NCI-H1694 (cell line): Measurements from ENCODE around the gene PRKG1.

ENCODE experiments used
- DNase-seq: peaks from one replicate; lab custom pipeline; 2025; lab: John Stamatoyannopoulos, UW

Gene PRKG1

DNA sequence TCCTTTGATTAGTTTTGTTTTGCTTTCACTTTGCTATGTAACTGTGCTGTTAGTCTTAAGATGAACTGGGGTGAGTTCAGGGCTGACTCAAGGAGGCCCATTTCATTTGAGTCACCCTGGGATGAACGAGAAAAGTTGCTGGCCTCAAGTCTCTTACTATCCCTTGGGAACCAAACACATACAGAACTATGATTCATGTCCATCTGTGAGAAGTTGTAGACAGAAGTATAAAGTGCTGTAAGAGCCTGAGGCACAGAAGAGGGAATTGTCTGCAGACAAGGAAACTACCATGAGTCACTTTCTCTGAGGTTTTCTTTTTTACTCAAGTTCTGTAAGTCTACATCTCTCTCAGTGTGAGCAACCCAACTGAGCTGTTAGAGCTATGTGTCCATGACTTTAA, 805.0 kb downstream of the PRKG1 start:
- no peak for DNase-seq

DNA sequence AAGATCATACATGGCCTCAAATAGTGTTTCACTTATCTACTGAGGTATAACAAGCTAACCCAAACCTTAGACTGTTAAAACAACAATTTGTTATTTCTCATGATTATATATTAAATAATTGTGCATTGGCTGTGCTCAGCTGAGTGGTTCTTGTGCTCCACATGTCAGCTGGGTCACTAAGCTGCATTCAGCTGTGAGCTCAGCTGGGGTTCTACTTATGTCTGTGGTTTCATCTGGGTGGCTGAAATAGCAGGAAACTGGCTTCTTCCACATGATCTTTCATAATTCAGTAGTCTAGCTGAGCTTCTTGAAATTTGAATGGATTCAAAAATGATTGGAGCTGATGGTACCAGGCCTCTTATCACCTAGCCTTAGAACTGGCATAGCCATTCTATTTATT, 806.9 kb downstream of the PRKG1 start:
- no peak for DNase-seq

DNA sequence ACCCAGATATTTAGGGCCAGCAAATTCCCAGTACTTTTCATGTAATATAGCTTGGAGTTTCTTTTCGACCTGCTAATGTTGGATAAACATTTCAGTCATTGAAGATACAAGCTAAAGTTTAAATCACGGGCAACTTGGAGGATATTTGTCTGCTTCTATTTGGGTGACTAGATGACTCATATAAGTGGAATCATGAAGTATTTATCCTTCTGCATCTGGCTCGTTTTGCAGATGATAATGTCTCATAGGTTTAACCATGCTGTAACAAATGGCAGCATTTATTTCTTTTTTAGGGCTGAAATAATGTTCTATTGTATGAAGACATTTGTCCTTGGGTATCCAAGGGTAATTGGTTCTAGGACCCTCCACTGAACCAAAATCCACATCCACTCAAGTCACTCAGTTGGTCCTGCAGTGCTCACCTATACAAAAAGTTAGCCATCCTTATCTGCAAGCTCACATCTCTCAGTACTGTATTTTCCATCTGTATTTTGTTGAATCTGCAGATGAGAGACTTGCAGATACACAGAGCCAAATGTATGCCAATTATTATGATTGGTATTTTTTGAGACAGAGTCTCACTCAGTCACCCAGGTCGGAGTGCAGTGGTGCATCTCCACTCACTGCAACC, 812.3 kb downstream of the PRKG1 start:
- no peak for DNase-seq

DNA sequence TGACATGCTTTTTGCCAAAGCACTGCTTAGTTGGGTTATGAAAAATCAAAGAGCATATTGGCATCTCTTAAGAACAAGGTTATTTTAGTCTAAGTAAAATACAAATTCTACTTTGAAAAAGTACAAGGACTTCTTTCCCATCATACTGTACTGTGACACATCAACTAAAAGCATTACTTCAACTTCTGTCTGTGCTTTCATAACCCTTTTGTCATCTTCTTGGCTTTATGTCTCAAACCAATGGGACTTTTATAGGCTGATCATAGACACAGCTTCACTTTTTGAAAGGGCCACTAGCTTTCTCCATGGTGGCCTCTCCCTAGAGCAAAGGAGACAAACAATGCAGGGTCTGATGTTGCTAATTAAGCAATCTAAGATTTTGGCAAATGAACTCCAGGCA, 814.0 kb downstream of the PRKG1 start:
- DNase-seq, result no peak

DNA sequence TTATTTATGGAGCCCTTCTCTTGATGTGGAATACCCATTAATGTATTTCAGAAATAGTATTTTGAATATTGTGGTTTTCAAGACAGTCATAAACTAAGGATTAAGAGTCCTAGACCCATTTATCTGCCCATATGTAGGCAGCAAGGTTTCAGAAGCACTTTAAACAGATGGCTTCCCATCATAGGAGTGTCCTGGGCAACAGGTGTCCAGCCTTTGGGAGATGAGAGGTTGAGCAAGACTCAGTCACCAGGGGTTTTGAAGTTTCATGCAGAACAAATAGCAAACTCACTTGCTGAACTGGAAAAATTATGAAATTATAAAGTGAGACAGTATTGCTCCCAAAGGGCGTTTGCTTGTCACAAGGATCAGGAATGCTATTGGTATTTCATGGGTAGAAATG, 818.0 kb downstream of the PRKG1 start:
- no peak for DNase-seq

DNA sequence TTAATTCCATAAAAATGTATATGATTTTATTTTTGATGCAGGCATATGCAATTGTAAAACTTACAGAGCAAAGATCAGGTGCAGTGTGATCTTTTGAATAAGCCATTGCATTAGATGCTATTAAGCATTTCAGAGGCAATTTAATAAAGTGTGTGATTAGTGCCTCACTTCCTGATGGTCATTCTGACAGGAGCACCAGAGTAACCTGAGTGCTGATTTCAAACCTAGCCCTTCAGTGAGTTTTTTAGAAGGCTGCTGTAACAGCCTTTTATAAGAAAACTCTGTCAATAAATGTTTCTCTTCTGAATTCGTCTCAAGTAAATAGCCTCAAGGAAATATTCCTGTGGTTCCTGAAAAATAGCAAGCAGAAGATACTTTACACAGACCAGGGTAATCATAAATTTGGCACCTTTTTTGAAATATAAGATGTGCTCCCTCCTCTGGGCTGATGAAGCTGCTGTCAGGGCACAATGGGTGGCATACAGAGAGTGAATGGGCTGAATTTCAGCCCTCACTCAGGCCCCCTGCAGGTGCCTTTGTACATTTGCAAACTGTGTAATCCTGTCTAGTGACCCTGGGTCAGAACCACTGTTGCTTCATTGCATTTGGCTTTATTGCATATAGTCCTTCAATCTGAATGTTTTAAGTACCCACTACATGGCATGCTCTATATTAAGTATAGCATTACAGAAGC, 818.8 kb downstream of the PRKG1 start:
- DNase-seq, result no peak

DNA sequence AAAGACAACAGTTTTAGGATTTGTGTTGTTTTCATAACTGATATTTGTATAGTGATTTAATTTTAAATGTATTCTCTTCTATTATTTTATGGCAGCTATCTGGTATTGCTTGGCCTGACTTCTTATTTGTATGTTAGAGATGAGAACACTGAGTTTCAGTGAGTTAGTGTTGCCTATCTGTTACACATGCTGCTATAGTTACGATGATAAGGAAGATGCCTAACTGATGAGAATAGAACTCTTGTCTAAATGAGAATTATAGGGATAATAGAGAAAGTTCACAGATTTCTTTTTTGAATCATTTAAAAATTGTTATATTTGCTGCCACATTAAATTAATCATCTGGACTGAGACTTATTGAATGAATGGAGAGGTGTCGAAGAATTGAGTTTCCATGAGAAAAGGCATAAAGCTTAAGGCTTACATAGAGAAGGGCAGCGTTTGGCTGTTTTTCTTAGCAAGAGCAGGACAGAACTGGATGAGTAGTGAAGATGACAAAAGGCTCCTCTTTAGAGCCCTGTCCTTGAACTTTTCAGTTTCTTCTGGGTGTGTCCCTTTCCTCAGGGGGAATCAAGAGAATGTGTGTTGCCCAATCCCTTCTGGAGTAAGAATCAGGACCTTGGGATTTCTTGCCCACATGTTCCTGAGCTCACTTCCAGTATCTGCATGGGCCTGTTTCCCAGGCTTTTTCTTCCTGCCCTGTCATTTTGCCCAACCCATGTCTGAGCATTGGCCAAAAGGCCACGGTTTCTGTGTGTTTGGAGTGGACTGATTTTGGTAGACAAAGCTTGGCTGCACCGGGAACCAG, 820.7 kb downstream of the PRKG1 start:
- no peak for DNase-seq

DNA sequence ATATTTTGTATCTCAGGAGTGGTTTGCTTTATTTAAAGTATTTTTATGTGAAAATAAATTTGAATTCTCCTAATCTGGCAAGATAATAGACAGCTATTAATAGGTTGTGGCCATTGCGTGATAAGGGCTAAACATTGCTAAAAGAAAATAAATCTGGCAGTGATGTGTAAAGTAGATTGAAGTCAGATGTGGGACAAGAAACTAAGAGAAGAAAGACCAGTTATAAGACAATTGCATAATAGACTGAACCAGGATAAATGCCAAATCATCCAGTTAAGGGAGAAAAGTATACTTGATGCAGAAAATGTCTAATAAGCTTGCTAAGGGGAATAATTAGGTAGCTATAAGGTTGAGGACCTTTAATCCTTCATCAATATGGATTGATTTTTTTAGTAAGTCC, 822.6 kb downstream of the PRKG1 start:
- no peak for DNase-seq

DNA sequence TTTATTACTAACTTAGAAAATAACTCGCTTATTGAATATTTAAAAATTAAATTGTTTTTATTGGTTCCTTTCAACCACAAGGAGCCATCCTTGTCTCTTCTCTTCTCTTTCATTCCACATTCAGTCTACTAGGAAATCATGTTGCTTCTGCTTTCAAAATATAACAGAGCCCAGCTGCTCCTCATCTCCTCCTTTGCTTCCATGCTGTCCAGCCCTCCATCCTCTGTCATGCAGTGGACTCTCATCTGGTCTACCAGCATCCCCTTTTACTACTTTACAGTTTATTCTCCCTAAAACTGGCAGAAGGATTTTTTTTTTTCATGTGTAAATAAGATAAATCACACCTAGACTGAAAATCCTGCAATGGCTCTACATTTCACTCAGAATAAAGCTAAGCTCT, 823.3 kb downstream of the PRKG1 start:
- DNase-seq, result no peak

DNA sequence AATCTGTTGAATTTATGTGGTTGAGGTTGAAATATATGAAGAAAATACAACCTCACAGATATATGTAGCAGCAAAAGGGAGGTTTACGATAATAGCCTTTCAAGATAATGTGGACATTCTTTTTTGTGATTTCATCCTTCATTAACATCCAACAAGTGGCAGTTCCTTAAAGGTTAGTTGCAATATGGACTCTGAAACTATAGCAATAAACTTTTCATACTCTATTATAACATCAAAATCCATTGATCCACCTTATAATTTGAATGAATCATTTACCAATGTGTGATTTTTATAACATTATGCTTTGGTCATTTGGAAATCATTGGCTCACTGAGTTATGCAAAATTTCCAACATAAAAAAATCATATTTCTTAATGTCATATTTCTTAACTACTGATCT, 825.9 kb downstream of the PRKG1 start:
- DNase-seq, result no peak

DNA sequence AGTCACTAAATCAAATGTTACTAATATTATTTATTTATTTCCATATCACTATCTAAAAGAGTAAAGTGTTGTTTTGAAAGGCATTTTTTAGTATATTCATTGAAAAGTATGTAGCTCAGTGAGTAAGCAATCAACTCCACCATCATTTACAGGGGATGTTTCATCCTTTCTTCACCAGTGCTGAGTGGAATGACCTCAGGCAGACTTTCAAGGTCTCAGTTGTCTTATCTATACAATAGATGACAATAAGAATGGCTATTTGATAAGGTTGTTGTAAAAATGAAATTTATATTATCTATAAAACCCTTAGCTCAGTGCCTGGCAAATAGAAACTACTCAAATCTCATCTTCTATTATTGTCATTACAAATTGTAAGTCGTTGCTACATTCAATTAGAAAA, 829.4 kb downstream of the PRKG1 start:
- DNase-seq, result no peak

DNA sequence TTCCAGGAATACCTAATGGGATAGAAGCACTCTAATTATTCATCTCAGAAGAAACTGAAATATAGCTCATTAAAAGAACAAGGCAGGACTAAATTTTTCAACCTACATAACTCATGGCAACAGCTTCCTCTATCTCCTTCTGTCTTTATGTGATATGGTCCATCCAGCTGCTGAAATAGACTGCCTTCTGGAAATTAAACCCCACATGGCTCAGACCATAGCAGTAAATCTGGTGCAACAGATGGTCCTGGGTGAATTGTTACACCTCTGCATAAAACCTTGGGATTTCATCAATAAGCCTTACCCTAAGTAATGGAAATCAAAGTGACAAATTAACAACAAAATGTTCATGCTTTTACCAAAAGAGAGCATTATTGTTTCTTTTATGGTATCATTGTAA, 830.7 kb downstream of the PRKG1 start:
- no peak for DNase-seq

DNA sequence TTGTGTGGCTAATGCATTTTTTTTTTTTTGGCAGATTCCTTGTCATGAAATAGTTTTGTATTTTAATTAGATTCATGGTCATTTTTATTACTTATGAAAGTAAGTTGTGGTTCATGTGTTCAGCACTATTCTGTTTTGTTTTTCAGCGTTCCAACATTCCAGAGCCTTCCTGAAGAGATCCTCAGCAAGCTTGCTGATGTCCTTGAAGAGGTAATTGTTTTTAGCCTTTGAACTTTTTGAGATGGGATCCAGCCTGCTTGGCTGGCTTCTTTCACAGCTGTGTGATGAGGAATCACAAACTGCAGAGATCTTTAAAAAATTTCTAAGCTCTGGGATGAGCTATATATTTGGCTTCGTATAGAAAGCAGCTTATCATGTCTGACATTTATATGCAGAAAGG, 833.1 kb downstream of the PRKG1 start:
- DNase-seq, result no peak

DNA sequence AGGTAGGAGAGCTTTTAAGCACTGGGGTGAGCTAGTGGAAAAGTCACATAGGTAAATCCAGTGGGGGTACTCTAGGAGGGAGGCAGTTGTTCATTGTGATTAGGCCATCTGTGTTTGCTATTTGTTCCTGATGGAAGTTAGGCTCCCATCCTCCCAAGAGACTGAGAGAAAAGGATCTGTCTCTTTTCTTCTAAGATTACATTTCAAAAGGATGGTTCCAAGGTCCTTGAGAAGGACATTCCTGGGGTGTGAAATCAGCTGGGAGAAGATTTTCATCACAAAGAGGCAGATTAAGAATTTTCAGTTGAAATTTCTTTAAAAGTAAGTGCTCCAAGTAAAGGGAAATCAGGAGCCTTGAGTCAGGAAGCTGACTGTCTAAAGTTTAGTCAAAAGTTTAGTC, 835.9 kb downstream of the PRKG1 start:
- no peak for DNase-seq

DNA sequence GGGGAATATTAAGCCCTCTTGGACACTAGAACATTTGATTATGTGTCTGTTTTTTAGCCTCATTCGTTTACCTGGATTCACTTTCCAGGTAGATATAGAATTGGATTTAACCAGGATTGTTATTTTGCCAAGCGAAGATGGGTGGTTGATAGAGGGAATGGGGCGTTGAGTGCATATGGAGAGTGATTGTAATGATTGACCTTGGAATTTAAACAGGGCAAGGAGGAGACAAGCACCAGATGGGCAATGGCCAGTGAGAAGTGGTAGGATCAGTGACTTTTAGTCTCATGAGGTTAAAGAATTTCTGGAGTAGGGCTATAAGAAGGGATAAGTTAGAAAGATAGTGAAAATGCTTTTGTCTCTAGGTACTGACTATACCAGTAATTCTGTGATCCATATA, 836.3 kb downstream of the PRKG1 start:
- DNase-seq, result no peak

DNA sequence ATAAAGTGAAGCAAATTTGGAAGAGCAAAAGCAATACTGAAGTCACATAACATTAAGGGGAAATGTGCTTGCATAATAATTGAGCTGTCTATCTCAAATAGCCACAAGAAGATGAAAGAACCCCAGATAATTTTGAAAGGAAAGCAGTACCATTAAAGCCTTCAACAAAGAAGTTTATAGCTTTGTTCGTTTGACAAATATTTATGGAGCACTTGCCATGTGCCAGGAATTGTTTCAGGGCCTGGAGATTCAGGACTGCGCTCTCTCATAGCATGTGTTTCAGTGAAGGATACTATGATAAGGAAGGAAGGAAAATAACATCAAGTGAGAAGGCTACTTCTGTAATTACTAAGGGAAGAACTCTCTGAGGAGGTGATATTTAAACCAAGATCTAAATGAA, 837.4 kb downstream of the PRKG1 start:
- no peak for DNase-seq

DNA sequence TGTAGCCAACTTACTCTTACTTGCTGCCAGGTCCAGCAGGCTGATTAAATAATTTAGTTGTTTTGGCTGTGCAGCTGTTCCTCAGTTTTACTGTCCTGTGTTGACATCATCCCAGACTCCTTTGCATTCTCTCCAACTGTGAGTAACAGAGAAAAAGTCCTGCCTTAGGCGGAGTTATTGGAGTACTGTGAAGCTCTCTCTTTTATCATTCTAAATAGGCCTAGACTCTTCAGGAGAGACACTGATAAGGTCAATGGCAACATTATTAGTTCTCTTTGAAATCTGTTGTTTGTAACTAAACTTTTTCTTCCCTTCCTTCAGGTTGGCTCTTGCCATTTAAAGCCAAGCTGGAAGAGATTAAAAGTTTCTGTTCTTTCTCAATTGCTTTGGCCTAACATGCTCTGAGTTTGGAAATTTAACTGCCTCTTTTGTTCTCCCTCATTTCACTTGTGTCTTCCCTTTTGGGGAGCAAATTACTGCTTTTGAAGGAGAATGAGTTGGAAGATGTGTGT, 840.8 kb downstream of the PRKG1 start:
- DNase-seq, result no peak

DNA sequence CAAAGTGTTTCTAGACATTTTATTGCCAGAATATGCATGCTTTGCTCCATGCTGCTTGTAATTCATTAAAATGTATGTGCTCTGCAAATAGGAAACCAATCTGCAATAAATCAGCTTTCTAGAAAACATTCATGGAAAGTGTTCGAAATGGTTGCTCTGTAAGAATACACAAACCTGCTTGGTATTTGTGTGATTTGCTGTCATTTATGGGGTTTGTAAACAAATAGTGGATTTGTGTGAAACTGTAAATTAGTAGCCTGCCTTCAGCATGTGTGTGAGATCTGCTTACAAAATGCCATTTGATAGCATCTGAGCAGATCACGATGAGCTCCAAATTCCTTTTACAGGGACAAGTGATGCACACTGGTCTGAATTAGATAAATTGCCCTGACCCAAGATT, 844.2 kb downstream of the PRKG1 start:
- no peak for DNase-seq

DNA sequence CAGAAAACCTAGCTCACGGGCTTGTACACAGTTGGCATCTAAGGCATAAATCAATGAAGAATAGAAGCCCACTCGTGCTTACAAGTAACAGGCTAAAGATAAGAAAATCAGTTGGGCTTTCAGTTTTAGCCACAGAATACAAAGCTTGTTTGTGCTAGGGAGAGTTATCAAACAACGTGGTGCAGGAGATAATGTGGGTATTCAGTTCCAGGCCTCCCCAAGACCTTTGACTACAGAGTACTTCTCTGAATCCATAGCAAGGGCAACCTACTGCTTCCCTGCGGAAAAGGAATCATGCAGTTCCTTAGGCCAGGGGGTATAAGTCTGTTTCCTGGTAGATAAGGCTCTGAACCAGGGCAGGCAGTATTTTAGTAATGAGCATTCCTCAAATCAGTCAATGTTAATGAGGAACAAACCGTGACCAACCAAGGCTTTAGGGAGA, 844.6 kb downstream of the PRKG1 start:
- DNase-seq, result no peak

DNA sequence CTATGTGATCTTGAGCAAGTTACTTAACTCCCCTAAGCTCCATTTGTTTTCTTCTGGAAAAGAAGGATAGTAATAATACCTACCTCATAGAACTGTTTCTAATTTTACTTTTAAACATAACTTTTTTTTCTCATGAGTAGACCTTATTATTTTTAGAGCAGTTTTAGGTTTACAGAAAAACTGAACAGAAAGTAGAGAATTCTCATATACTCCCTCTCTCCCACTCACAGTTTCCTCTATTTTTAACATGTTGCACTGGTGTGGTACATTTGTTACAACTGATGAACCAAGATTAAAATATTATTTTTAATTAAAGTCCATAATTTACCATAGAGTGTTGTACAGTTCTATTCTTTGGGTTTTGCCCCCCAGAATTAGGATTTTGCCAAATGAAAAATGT, 846.4 kb downstream of the PRKG1 start:
- no peak for DNase-seq

DNA sequence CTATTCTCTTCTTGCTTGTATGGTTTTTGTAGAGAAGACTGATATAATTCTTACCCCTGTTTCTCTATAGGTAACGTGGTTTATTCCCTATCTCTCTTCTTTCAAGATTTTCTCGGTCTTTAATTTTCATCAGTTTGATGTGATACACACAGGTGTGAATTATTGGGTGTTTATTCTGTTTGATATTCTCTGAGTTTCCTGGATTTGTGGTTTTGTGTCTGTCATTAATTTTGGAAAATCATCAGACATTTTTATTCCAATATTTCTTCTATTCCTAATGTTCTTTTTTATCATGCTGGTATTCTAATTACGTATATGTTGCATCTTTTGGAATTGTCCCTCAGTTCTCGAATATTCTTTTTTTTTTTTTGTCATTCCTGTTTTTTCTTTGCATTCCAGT, 850.1 kb downstream of the PRKG1 start:
- no peak for DNase-seq

DNA sequence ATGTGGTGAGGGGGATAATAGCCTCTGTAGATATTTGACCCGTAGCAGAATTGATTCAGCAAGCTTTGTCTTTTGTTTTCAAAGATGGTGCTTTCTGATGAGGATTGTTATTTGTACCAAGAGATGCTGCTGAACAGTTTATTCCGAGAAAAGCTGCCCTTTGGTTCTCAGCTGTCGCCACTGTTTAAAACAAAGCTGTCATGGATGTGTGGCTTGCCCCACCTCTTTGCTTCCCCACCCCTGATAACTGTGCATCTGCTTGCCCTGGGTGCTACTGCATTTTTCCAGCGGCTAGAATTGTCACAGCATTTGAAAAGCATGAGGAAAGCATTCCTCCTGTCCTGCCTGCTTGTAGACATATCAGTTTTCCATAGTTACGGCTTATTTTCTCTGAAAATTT, 852.0 kb downstream of the PRKG1 start:
- no peak for DNase-seq

DNA sequence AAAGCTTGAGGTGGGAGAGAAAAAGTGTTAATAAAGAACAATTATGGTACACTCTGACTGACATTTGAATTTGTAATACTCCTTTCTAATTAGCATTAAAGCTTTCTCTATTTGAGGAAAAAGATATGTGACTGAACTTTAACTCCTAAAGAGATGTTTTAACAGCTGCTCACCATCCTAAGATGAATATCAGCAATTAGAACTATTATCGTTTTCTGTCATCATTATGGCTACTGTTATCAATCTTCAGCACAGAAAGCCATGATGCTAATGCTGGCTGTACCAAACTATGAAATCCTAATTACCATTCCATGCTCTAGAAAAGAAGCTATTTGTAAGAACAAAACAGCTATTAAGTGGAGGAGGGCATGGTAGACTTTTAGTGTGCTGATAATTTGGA, 853.9 kb downstream of the PRKG1 start:
- DNase-seq, result no peak
